Activated T-helper 17 cell treated with anti-CD3 and anti-CD28 coated beads, Interleukin-2, amount 50 U/mL, for 72 hours (primary cell): ENCODE measurements around the gene CFAP157. TPM values are rescaled to one million over a fixed set of nuclear protein-coding genes. Genes with fewer than 3 reads are reported as not detected.

Experiments
- ATAC-seq: fragments of 150-1000 bp; cut with Tn5 transposase; replicated peaks from 2 replicates; pipeline ENCODE4 v1.10.0; 2021; ENCODE audit warnings: mild to moderate bottlenecking, moderate library complexity
- H3K27ac Mint-ChIP-seq: one replicate; pipeline ENCODE4 v1.8.0; 2022; ENCODE audit warnings: mixed read lengths
- H3K27me3 Mint-ChIP-seq: one replicate; pipeline ENCODE4 v1.8.0; 2022; ENCODE audit warnings: mixed read lengths
- H3K36me3 Mint-ChIP-seq: one replicate; pipeline ENCODE4 v1.8.0; 2022; ENCODE audit warnings: low read depth, mild to moderate bottlenecking, mixed read lengths
- H3K4me1 Mint-ChIP-seq: one replicate; pipeline ENCODE4 v1.8.0; 2022; ENCODE audit warnings: mixed read lengths
- H3K4me3 Mint-ChIP-seq: one replicate; pipeline ENCODE4 v1.8.0; 2022; ENCODE audit warnings: mild to moderate bottlenecking, mixed read lengths
- H3K9me3 Mint-ChIP-seq: one replicate; pipeline ENCODE4 v1.8.0; 2022; ENCODE audit warnings: mixed read lengths
- total RNA-seq, 2 donors: library from RNA; stranded (reverse); gene quantifications; one replicate each; pipeline ENCODE4 v1.2.3, GENCODE V29; 2022

The CFAP157 gene
- total RNA-seq, 2 donors from 2014 or later = 0.13 TPM; not detected in 1

GRCh38 chr9:127730799-127731410, 24.1 kb downstream of the CFAP157 start:
- Mint-ChIP-seq H3K36me3 (no peaks in the 10 kb centered on the region), H3K4me3 (no peak overlapping the region), H3K4me1 (peaks cover 5% of the 10 kb centered on the region), H3K9me3 (no peaks in the 10 kb centered on the region), H3K27me3 (no peaks in the 10 kb centered on the region), H3K27ac (no peak overlapping the region)
- ATAC-seq = no peak

GRCh38 chr9:127731938-127732337, 25.1 kb downstream of the CFAP157 start:
- H3K36me3 Mint-ChIP-seq = no peaks in the 10 kb centered on the region
- H3K27me3 Mint-ChIP-seq = no peaks in the 10 kb centered on the region
- no peak overlapping the region for H3K4me3 Mint-ChIP-seq
- H3K27ac Mint-ChIP-seq = no peak overlapping the region
- no peak for ATAC-seq
- H3K4me1 Mint-ChIP-seq = peaks cover 5% of the 10 kb centered on the region
- no peaks in the 10 kb centered on the region for H3K9me3 Mint-ChIP-seq

GRCh38 chr9:127732444-127732843, 25.7 kb downstream of the CFAP157 start:
- Mint-ChIP-seq H3K27me3 (no peaks in the 10 kb centered on the region), H3K36me3 (no peaks in the 10 kb centered on the region), H3K9me3 (no peaks in the 10 kb centered on the region), H3K27ac (no peak overlapping the region), H3K4me3 (no peak overlapping the region), H3K4me1 (peaks cover 5% of the 10 kb centered on the region)
- no peak for ATAC-seq

GRCh38 chr9:127733614-127734013, 26.8 kb downstream of the CFAP157 start:
- no peaks in the 10 kb centered on the region for H3K9me3 Mint-ChIP-seq
- H3K4me3 Mint-ChIP-seq = peak overlapping the region; percentile 80
- ATAC-seq = no peak
- H3K36me3 Mint-ChIP-seq = peaks cover 8% of the 10 kb centered on the region
- H3K4me1 Mint-ChIP-seq = peaks cover 5% of the 10 kb centered on the region
- peak overlapping the region; percentile 92 for H3K27ac Mint-ChIP-seq
- H3K27me3 Mint-ChIP-seq = no peaks in the 10 kb centered on the region

- no peaks in the 10 kb centered on the region for H3K27me3 Mint-ChIP-seq
- H3K4me3 Mint-ChIP-seq = peak overlapping the region; percentile 80
- H3K36me3 Mint-ChIP-seq = peaks cover 15% of the 10 kb centered on the region
- H3K4me1 Mint-ChIP-seq = peaks cover 5% of the 10 kb centered on the region
- peak overlapping the region; percentile 92 for H3K27ac Mint-ChIP-seq
- H3K9me3 Mint-ChIP-seq = no peaks in the 10 kb centered on the region
- no peak for ATAC-seq
These were observed 27.5 kb downstream of the CFAP157 start for GRCh38 chr9:127734247-127734746.

- ATAC-seq = peak; percentile 96
- Mint-ChIP-seq H3K27me3 (no peaks in the 10 kb centered on the region), H3K4me3 (peak within 1 kb of the TSS; percentile 80), H3K36me3 (peaks cover 18% of the 10 kb centered on the region), H3K27ac (peak within 1 kb of the TSS; percentile 92), H3K9me3 (no peaks in the 10 kb centered on the region), H3K4me1 (peaks cover 5% of the 10 kb centered on the region)
These were observed 28.1 kb downstream of the CFAP157 start, which contains the start of gene TOR2A for GRCh38 chr9:127734747-127735529. Gene TOR2A, minus strand, starts transcription at chr9:127735294. Its CDS starts 24 bp downstream, at chr9:127735270.

- H3K27ac Mint-ChIP-seq = peak overlapping the region; percentile 92
- no peaks in the 10 kb centered on the region for H3K9me3 Mint-ChIP-seq
- ATAC-seq = no peak
- H3K36me3 Mint-ChIP-seq = peaks cover 18% of the 10 kb centered on the region
- peaks cover 5% of the 10 kb centered on the region for H3K4me1 Mint-ChIP-seq
- no peaks in the 10 kb centered on the region for H3K27me3 Mint-ChIP-seq
- peak overlapping the region; percentile 80 for H3K4me3 Mint-ChIP-seq
These were observed 28.9 kb downstream of the CFAP157 start for GRCh38 chr9:127735530-127736185.

GRCh38 chr9:127738666-127739065, 31.9 kb downstream of the CFAP157 start:
- Mint-ChIP-seq H3K27ac (no peak overlapping the region), H3K27me3 (no peaks in the 10 kb centered on the region), H3K36me3 (peaks cover 48% of the 10 kb centered on the region), H3K4me1 (peaks cover 4% of the 10 kb centered on the region), H3K9me3 (no peaks in the 10 kb centered on the region), H3K4me3 (no peak overlapping the region)
- ATAC-seq = no peak

GRCh38 chr9:127739614-127740330, 33.0 kb downstream of the CFAP157 start:
- Mint-ChIP-seq H3K4me3 (no peak overlapping the region), H3K27ac (no peak overlapping the region), H3K9me3 (no peaks in the 10 kb centered on the region), H3K27me3 (no peaks in the 10 kb centered on the region), H3K36me3 (peaks cover 58% of the 10 kb centered on the region), H3K4me1 (no peaks in the 10 kb centered on the region)
- ATAC-seq = no peak

- Mint-ChIP-seq H3K27ac (no peak overlapping the region), H3K9me3 (no peaks in the 10 kb centered on the region), H3K36me3 (peaks cover 80% of the 10 kb centered on the region), H3K27me3 (no peaks in the 10 kb centered on the region), H3K4me1 (no peaks in the 10 kb centered on the region), H3K4me3 (no peak overlapping the region)
- ATAC-seq = peak; percentile 21
These were observed 35.1 kb downstream of the CFAP157 start for GRCh38 chr9:127741831-127742434.

GRCh38 chr9:127742435-127743088, 35.8 kb downstream of the CFAP157 start:
- no peak for ATAC-seq
- no peak overlapping the region for H3K4me3 Mint-ChIP-seq
- no peak overlapping the region for H3K27ac Mint-ChIP-seq
- no peaks in the 10 kb centered on the region for H3K27me3 Mint-ChIP-seq
- no peaks in the 10 kb centered on the region for H3K9me3 Mint-ChIP-seq
- H3K36me3 Mint-ChIP-seq = peaks cover 86% of the 10 kb centered on the region
- H3K4me1 Mint-ChIP-seq = no peaks in the 10 kb centered on the region

- no peaks in the 10 kb centered on the region for H3K9me3 Mint-ChIP-seq
- H3K36me3 Mint-ChIP-seq = peaks cover 89% of the 10 kb centered on the region
- no peak overlapping the region for H3K4me3 Mint-ChIP-seq
- H3K4me1 Mint-ChIP-seq = no peaks in the 10 kb centered on the region
- no peaks in the 10 kb centered on the region for H3K27me3 Mint-ChIP-seq
- ATAC-seq = no peak
- H3K27ac Mint-ChIP-seq = no peak overlapping the region
These were observed 37.8 kb downstream of the CFAP157 start for GRCh38 chr9:127744398-127745110.

- H3K4me3 Mint-ChIP-seq = no peak overlapping the region
- H3K9me3 Mint-ChIP-seq = no peaks in the 10 kb centered on the region
- peaks cover 98% of the 10 kb centered on the region for H3K36me3 Mint-ChIP-seq
- peak overlapping the region; percentile 28 for H3K27ac Mint-ChIP-seq
- peaks cover 3% of the 10 kb centered on the region for H3K4me1 Mint-ChIP-seq
- no peak for ATAC-seq
- H3K27me3 Mint-ChIP-seq = no peaks in the 10 kb centered on the region
These were observed 40.3 kb downstream of the CFAP157 start for GRCh38 chr9:127746959-127747569.
